WTC11 (cell line): Measurements from ENCODE around the gene ADM5.
A peak's percentile ranks its signal among the peaks of the same experiment; 100 is the strongest.

ENCODE experiments used
- NR1H2 ChIP-seq: sonication (generic); formaldehyde crosslinking; IDR thresholded peaks from 2 replicates; pipeline ENCODE4 v1.9.0; 2021; ENCODE audit warnings: mild to moderate bottlenecking, moderate library complexity, missing genetic modification reagents
- SP1 ChIP-seq: sonication (generic); formaldehyde crosslinking; conservative IDR thresholded peaks from 2 replicates; pipeline ENCODE4 v1.8.1; 2022; ENCODE audit warnings: missing genetic modification reagents

- TF ChIP-seq SP1 (CRISPR knock-in tag) (peak; percentile 49; the same call in 1 of the 2 replicates), NR1H2 (CRISPR knock-in tag) (no peak)
Observed at GRCh38 chr19:49676136-49676783, 13.1 kb upstream of the ADM5 start.
